Nephron (organoid): Measurements from ENCODE around the gene CETN2.

ENCODE experiments used
- H3K27ac Mint-ChIP-seq, 3 experiments: 2 replicates each; pipeline ENCODE4 v1.8.0; 2020; ENCODE audit warnings: mixed read lengths in 3 of 3, mild to moderate bottlenecking in 2 of 3, moderate library complexity in 1 of 3
- H3K27me3 Mint-ChIP-seq: 2 replicates; pipeline ENCODE4 v1.8.0; 2021; ENCODE audit warnings: low read depth, mild to moderate bottlenecking, moderate library complexity, mixed read lengths
- H3K36me3 Mint-ChIP-seq: 2 replicates; pipeline ENCODE4 v1.8.0; 2020; ENCODE audit warnings: low read depth, mixed read lengths
- H3K4me1 Mint-ChIP-seq: 2 replicates; pipeline ENCODE4 v1.8.0; 2020; ENCODE audit warnings: mixed read lengths
- H3K4me3 Mint-ChIP-seq, 3 experiments: 2 replicates each; pipeline ENCODE4 v1.8.0; 2020; ENCODE audit warnings: mild to moderate bottlenecking in 3 of 3, mixed read lengths in 3 of 3, moderate library complexity in 2 of 3
- H3K9me3 Mint-ChIP-seq: 2 replicates; pipeline ENCODE4 v1.8.0; 2020; ENCODE audit warnings: mixed read lengths
- CTCF ChIP-seq, 3 experiments: fragments of 200-600 bp; sonication (generic); IDR thresholded peaks; one replicate each; pipeline ENCODE4 v1.5.0; 2021; ENCODE audit warnings: antibody characterized with exemption in 3 of 3; ENCODE audit not compliant: unreplicated experiment in 3 of 3

CETN2 gene

GRCh38 chrX:152830312-152831305 is at the start of gene CETN2, which contains the start of gene NSDHL:
CETN2 (minus strand) TSS chrX:152830757; CDS start chrX:152830710, 47 bp downstream.
NSDHL (plus strand) TSS chrX:152831063; CDS start chrX:152846325, 15,262 bp downstream.
- peaks cover 30% of the 10 kb centered on the region for H3K36me3 Mint-ChIP-seq
- H3K4me3 Mint-ChIP-seq: peak within 1 kb of the TSS; percentile 88 to 99 (median 97)
- H3K9me3 Mint-ChIP-seq: peaks cover 16% of the 10 kb centered on the region
- H3K4me1 Mint-ChIP-seq: peaks cover 17% of the 10 kb centered on the region
- H3K27ac Mint-ChIP-seq: peak within 1 kb of the TSS; percentile 30 to 96 (median 85)
- no peak for TF ChIP-seq CTCF (IDR thresholded peaks at IDR 0.05; ENCODE audit: unreplicated experiment in 3 of 3)
- no peaks in the 10 kb centered on the region for H3K27me3 Mint-ChIP-seq

- Mint-ChIP-seq H3K9me3 (peaks cover 19% of the 10 kb centered on the region), H3K27ac (no peak overlapping the region), H3K27me3 (no peaks in the 10 kb centered on the region), H3K4me1 (no peaks in the 10 kb centered on the region), H3K36me3 (no peaks in the 10 kb centered on the region), H3K4me3 (no peak overlapping the region)
- no peak for TF ChIP-seq CTCF (IDR thresholded peaks at IDR 0.05; ENCODE audit: unreplicated experiment in 3 of 3)
These were observed 48.6 kb upstream of the CETN2 start for GRCh38 chrX:152878976-152879755.

- no peaks in the 10 kb centered on the region for H3K4me1 Mint-ChIP-seq
- no peak overlapping the region for H3K27ac Mint-ChIP-seq
- no peak for TF ChIP-seq CTCF (IDR thresholded peaks at IDR 0.05; ENCODE audit: unreplicated experiment in 3 of 3)
- peaks cover 19% of the 10 kb centered on the region for H3K9me3 Mint-ChIP-seq
- no peaks in the 10 kb centered on the region for H3K27me3 Mint-ChIP-seq
- no peak overlapping the region for H3K4me3 Mint-ChIP-seq
- peaks cover 3% of the 10 kb centered on the region for H3K36me3 Mint-ChIP-seq
These were observed 46.6 kb upstream of the CETN2 start for GRCh38 chrX:152876931-152877840.

- Mint-ChIP-seq H3K9me3 (peaks cover 28% of the 10 kb centered on the region), H3K4me3 (no peak overlapping the region), H3K27ac (no peak overlapping the region), H3K36me3 (peaks cover 36% of the 10 kb centered on the region), H3K4me1 (no peaks in the 10 kb centered on the region), H3K27me3 (no peaks in the 10 kb centered on the region)
- no peak for TF ChIP-seq CTCF (IDR thresholded peaks at IDR 0.05; ENCODE audit: unreplicated experiment in 3 of 3)
These were observed 42.8 kb upstream of the CETN2 start for GRCh38 chrX:152873361-152873760.

GRCh38 chrX:152872522-152872921 is 42.0 kb upstream of the CETN2 start:
- Mint-ChIP-seq H3K4me1 (no peaks in the 10 kb centered on the region), H3K27me3 (no peaks in the 10 kb centered on the region), H3K4me3 (no peak overlapping the region), H3K27ac (no peak overlapping the region), H3K9me3 (peaks cover 29% of the 10 kb centered on the region), H3K36me3 (peaks cover 39% of the 10 kb centered on the region)
- no peak for TF ChIP-seq CTCF (IDR thresholded peaks at IDR 0.05; ENCODE audit: unreplicated experiment in 3 of 3)
